AG04449 (cell line): ENCODE data around the gene TAF1B.

Source experiments
- CTCF ChIA-PET: fragments of 350-600 bp; formaldehyde crosslinking; extraction: SDS; loops from one replicate; lab custom pipeline; 2021; ENCODE audit warnings: antibody characterized with exemption; lab: Yijun Ruan, JAX
- POLR2A ChIA-PET: fragments of 400-600, 350-600 bp; formaldehyde crosslinking; extraction: SDS; loops from one replicate; lab custom pipeline; 2020; ENCODE audit warnings: antibody characterized with exemption, inconsistent platforms; lab: Yijun Ruan, JAX
- DNase-seq: peaks from one replicate; pipeline ENCODE4 v3.0.0-alpha.2; 2010; ENCODE audit warnings: low read depth, low spot score
- H3K4me3 ChIP-seq: 2 replicates; pipeline ENCODE4 v1.5.1; 2011; ENCODE audit warnings: low read depth, mild to moderate bottlenecking, control low read depth, low read length
- TF ChIP-seq, protein P1 (sequence below): IDR thresholded peaks from one replicate; pipeline ENCODE4 v1.5.1; 2011; ENCODE audit warnings: mild to moderate bottlenecking, moderate library complexity, low read length, control low read depth, inconsistent platforms; ENCODE audit not compliant: insufficient read depth; ENCODE audit errors: missing control alignments

Gene TAF1B

GRCh38 chr2:9973690-9974089, 130.4 kb downstream of the TAF1B start:
- TF ChIP-seq, protein P1, sequence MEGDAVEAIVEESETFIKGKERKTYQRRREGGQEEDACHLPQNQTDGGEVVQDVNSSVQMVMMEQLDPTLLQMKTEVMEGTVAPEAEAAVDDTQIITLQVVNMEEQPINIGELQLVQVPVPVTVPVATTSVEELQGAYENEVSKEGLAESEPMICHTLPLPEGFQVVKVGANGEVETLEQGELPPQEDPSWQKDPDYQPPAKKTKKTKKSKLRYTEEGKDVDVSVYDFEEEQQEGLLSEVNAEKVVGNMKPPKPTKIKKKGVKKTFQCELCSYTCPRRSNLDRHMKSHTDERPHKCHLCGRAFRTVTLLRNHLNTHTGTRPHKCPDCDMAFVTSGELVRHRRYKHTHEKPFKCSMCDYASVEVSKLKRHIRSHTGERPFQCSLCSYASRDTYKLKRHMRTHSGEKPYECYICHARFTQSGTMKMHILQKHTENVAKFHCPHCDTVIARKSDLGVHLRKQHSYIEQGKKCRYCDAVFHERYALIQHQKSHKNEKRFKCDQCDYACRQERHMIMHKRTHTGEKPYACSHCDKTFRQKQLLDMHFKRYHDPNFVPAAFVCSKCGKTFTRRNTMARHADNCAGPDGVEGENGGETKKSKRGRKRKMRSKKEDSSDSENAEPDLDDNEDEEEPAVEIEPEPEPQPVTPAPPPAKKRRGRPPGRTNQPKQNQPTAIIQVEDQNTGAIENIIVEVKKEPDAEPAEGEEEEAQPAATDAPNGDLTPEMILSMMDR: no peak
- H3K4me3 ChIP-seq: no peak overlapping the region
- ChIA-PET POLR2A (no interaction called here), CTCF (interaction anchor here (1.5 to 2.9 kb wide), 3 partner anchors 11 to 173 kb away, joined by 5 to 24 read pairs (median 11); no protein-coding TSS in a partner anchor)
- DNase-seq: no peak

GRCh38 chr2:9974343-9974742, 131.1 kb downstream of the TAF1B start:
- TF ChIP-seq, protein P1: no peak
- no peak overlapping the region for H3K4me3 ChIP-seq
- CTCF ChIA-PET: interaction anchor here (1.0 to 2.9 kb wide), 4 partner anchors 10 to 174 kb away, joined by 5 to 24 read pairs (median 8); no protein-coding TSS in a partner anchor
- DNase-seq: no peak
- POLR2A ChIA-PET: no interaction called here

DNA sequence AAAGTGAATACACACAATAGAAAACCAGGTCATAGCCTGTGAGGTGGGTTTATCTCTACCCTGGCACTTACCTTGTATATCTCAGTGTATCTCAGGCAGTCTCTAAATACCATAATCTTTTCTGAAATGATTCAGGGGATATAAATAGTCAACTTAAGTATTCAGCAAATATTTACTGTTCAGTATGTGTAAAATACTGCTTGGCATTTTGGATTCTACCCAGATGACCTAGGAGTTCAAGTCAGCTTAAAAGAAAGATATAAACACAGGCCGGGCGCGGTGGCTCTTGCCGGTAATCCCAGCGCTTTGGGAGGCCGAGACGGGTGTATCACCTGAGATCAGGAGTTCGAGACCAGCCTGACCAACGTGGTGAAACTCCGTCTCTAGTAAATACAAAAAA, 132.1 kb downstream of the TAF1B start:
- DNase-seq: no peak
- ChIA-PET POLR2A (interaction anchor here (0.5 kb wide), 1 partner anchor 9 kb away, joined by 3 read pairs; no protein-coding TSS in a partner anchor), CTCF (interaction anchor here (1.0 to 2.9 kb wide), 4 partner anchors 9 to 175 kb away, joined by 5 to 24 read pairs (median 8); no protein-coding TSS in a partner anchor)

DNA sequence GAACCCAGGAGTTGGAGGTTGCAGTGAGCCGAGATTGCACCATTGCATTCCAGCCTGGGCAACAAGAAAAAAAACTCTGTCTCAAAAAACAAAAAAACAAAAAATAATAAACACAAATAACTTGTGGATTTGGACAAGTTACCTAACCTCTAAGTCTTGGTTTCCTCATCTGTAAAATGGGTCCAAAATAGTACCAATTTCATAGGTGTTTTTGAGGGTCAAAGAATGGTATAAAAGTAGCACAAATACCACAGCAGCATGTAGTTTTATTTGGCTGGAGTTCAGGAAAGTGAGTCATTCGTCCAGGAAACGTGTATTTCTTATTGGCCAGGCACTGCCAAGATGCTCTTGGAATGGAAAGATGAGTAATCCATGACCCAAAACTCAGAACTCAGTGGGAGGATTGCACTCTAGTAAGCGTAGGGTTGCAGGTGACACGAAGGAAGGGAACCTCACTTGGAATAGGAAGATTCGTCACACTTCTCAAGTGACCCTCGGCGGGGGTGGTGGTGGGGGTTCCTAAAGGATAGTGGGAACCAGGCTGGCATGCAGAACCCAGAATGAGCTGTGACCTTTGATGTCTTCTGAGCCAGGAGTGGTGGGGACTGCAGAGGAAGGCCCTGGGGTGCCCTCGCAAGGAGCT, 132.7 kb downstream of the TAF1B start:
- TF ChIP-seq, protein P1: no peak
- no peak overlapping the region for H3K4me3 ChIP-seq
- ChIA-PET POLR2A (interaction anchor here (0.5 kb wide), 1 partner anchor 9 kb away, joined by 3 read pairs; no protein-coding TSS in a partner anchor), CTCF (interaction anchor here (0.7 to 4.1 kb wide), 6 partner anchors 9 to 206 kb away, joined by 3 to 13 read pairs (median 5); no protein-coding TSS in a partner anchor)
- DNase-seq: peak; percentile 78

More for the DNA sequence above, 132.1 kb downstream of the TAF1B start:
- H3K4me3 ChIP-seq: no peak overlapping the region
- TF ChIP-seq, protein P1: no peak

- no peak for DNase-seq
- TF ChIP-seq, protein P1: no peak
- H3K4me3 ChIP-seq: no peak overlapping the region
- POLR2A ChIA-PET: no interaction called here
- CTCF ChIA-PET: interaction anchor here (0.8 to 4.1 kb wide), 5 partner anchors 11 to 181 kb away, joined by 3 to 13 read pairs (median 3); partner anchors contain the start of gene TAF1B
These were observed 136.7 kb downstream of the TAF1B start for GRCh38 chr2:9979977-9980376.

GRCh38 chr2:9980520-9980919, 137.2 kb downstream of the TAF1B start:
- peak; percentile 29 for DNase-seq
- TF ChIP-seq, protein P1: no peak
- ChIA-PET CTCF (interaction anchor here (5.7 to 8.4 kb wide), 3 partner anchors 15 to 167 kb away, joined by 56 to 67 read pairs (median 61); no protein-coding TSS in a partner anchor), POLR2A (no interaction called here)
- H3K4me3 ChIP-seq: no peak overlapping the region
